K562 (cell line): ENCODE data around the gene GPC2. TPM values are rescaled to one million over a fixed set of nuclear protein-coding genes. Genes with fewer than 3 reads are reported as not detected.

Experiments
- ATF4 ChIP-seq: fragments of 450-650 bp; formaldehyde crosslinking; IDR thresholded peaks from 2 replicates; pipeline ENCODE4 v1.4.0; 2022; ENCODE audit warnings: mild to moderate bottlenecking, moderate library complexity
- CEBPG ChIP-seq, 3 experiments: fragments of 200-800 bp in 1 of 3; sonication (Bioruptor generic) in 1 of 3; sonication (generic) in 1 of 3; formaldehyde crosslinking in 1 of 3; IDR thresholded peaks in 2 of 3; conservative IDR thresholded peaks in 1 of 3; 2 replicates each; pipeline versions ENCODE4 v1.6.1 to v1.8.0; 2016 to 2022; ENCODE audit warnings: missing compliant biosample characterization in 2 of 3, missing genetic modification characterization in 2 of 3, mild to moderate bottlenecking in 1 of 3, missing genetic modification reagents in 1 of 3
- CTCF ChIP-seq, 3 experiments: IDR thresholded peaks in 2 of 3; conservative IDR thresholded peaks in 1 of 3; 2 replicates each; pipeline ENCODE4 v1.5.1; 2011 to 2012; ENCODE audit warnings: low read length in 3 of 3, mild to moderate bottlenecking in 3 of 3, control low read depth in 2 of 3, improper control_type of control experiment in 1 of 3, inconsistent platforms in 1 of 3, low read depth in 1 of 3, mixed read lengths in 1 of 3, moderate library complexity in 1 of 3; ENCODE audit not compliant: insufficient read depth in 2 of 3
- CXXC5 ChIP-seq: fragments of 250-450 bp; sonication (Bioruptor Pico); IDR thresholded peaks from 2 replicates; pipeline ENCODE4 v1.8.0; 2022; ENCODE audit warnings: inconsistent platforms, mild to moderate bottlenecking, moderate library complexity
- DMBX1 ChIP-seq: fragments of 250-450 bp; sonication (Bioruptor Pico); IDR thresholded peaks from 2 replicates; pipeline ENCODE4 v1.8.0; 2022; ENCODE audit warnings: inconsistent platforms, mild to moderate bottlenecking, moderate library complexity, borderline replicate concordance
- EP300 ChIP-seq: IDR thresholded peaks from 2 replicates; pipeline ENCODE4 v1.6.1; 2012; ENCODE audit warnings: low read length, improper control_type of control experiment
- IRF1 ChIP-seq: sonication (generic); formaldehyde crosslinking; IDR thresholded peaks from 2 replicates; pipeline ENCODE4 v1.8.0; 2022; ENCODE audit warnings: missing genetic modification reagents, mild to moderate bottlenecking, borderline replicate concordance
- NCOA1 ChIP-seq: fragments of 450-650 bp; IDR thresholded peaks from 2 replicates; pipeline ENCODE4 v1.6.1; 2016; ENCODE audit warnings: low read depth
- NFRKB ChIP-seq: fragments of 450-650 bp; IDR thresholded peaks from 2 replicates; pipeline ENCODE4 v1.6.1; 2016; ENCODE audit warnings: low read depth
- RBFOX2 ChIP-seq: fragments of 200-400 bp; formaldehyde crosslinking; IDR thresholded peaks from 2 replicates; pipeline ENCODE4 v1.6.1; 2017; ENCODE audit warnings: low read depth, mild to moderate bottlenecking, low read length, moderate library complexity
- SRSF9 ChIP-seq: fragments of 200-400 bp; formaldehyde crosslinking; IDR thresholded peaks from 2 replicates; pipeline ENCODE4 v1.6.1; 2017; ENCODE audit warnings: low read depth, low read length, borderline replicate concordance
- TEAD1 ChIP-seq, 2 experiments: fragments of 450-650 bp in 1 of 2; sonication (generic) in 1 of 2; formaldehyde crosslinking; IDR thresholded peaks; 2 replicates each; pipeline versions ENCODE4 v1.4.0 to v1.8.0; 2020 to 2022; ENCODE audit warnings: mild to moderate bottlenecking in 2 of 2, missing genetic modification reagents in 1 of 2
- ZHX1 ChIP-seq: fragments of 150-350 bp; conservative IDR thresholded peaks from 2 replicates; pipeline ENCODE4 v1.6.1; 2014; ENCODE audit warnings: low read length
- ZNF384 ChIP-seq: IDR thresholded peaks from 2 replicates; pipeline ENCODE4 v1.6.1; 2012; ENCODE audit warnings: low read depth, low read length, improper control_type of control experiment
- ZNF75A ChIP-seq: fragments of 450-650 bp; formaldehyde crosslinking; IDR thresholded peaks from 2 replicates; pipeline ENCODE4 v1.4.0; 2020; ENCODE audit warnings: mild to moderate bottlenecking
- ZNF764 ChIP-seq: fragments of 250-450 bp; sonication (Bioruptor Pico); IDR thresholded peaks from 2 replicates; pipeline ENCODE4 v1.4.0; 2020; ENCODE audit warnings: low read depth, mild to moderate bottlenecking, moderate library complexity
- polyA plus RNA-seq, 8 experiments: library from polyadenylated mRNA; depleted of rRNA in 4 of 8; stranded (reverse) in 5 of 8; unstranded in 3 of 8; fragments of >200 nt; fragmentation: Nextera tagmentation in 2 of 8; fragmentation: Illumina TruSeq in 1 of 8; extraction: Ambion mirVana in 2 of 8; extraction: Trizol in 1 of 8; gene quantifications; 2 replicates each; pipeline versions ENCODE4 v1.2.1 to v1.2.3, GENCODE V29; 2011 to 2014; ENCODE audit warnings: inconsistent platforms in 1 of 8, missing spikeins in 1 of 8
- total RNA-seq, 7 experiments: library from RNA; depleted of rRNA in 6 of 7; stranded (reverse); fragments of >200 nt in 6 of 7; fragmentation: Illumina TruSeq in 2 of 7; extraction: Trizol in 2 of 7; gene quantifications; 2 replicates each; pipeline versions ENCODE4 v1.2.1 to v1.2.3, GENCODE V29; 2011 to 2021; ENCODE audit warnings: low replicate concordance in 1 of 7
- TF ChIP-seq, protein P1 (sequence below): fragments of 450-650 bp; formaldehyde crosslinking; IDR thresholded peaks from 2 replicates; pipeline ENCODE4 v1.4.0; 2020; ENCODE audit warnings: mild to moderate bottlenecking, moderate library complexity

The GPC2 gene
- total and polyA plus RNA-seq, 9 of the 15 experiments (the other 6 are each of a cell fraction or from before 2014, with no cell fraction given): 0.06 to 7.7 (median 1.4) TPM; not detected in 1

GRCh38 chr7:100190048-100190711 lies 13.0 kb upstream of the GPC2 start (continued):
- TF ChIP-seq RBFOX2: 0 out of 2 replicates have a peak, but pooled peaks have one; percentile 29
- TF ChIP-seq ATF4 (CRISPR knock-in tag): peak; percentile 80
- TF ChIP-seq, protein P1, sequence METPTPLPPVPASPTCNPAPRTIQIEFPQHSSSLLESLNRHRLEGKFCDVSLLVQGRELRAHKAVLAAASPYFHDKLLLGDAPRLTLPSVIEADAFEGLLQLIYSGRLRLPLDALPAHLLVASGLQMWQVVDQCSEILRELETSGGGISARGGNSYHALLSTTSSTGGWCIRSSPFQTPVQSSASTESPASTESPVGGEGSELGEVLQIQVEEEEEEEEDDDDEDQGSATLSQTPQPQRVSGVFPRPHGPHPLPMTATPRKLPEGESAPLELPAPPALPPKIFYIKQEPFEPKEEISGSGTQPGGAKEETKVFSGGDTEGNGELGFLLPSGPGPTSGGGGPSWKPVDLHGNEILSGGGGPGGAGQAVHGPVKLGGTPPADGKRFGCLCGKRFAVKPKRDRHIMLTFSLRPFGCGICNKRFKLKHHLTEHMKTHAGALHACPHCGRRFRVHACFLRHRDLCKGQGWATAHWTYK (CRISPR knock-in tag): 0 out of 2 replicates have a peak, but pooled peaks have one; percentile 24
- TF ChIP-seq CTCF (IDR thresholded peaks at IDR 0.05 in 2 of 3, conservative IDR thresholded peaks at IDR 0.05 in 1 of 3; ENCODE audit: insufficient read depth in 2 of 3, low read depth in 1 of 3, low read length in 3 of 3): peak; percentile 65 to 80 (median 73); a peak in 5 of 6 replicates
- no peak for TF ChIP-seq ZNF384
- peak; percentile 65; the same call in 1 of the 2 replicates for TF ChIP-seq NFRKB
- TF ChIP-seq TEAD1 (CRISPR knock-in tag; IDR thresholded peaks at IDR 0.05): peak in 1 of 2 experiments; percentile 57; a peak in 1 of 4 replicates
- TF ChIP-seq ZNF75A (CRISPR knock-in tag): 0 out of 2 replicates have a peak, but pooled peaks have one; percentile 41
- peak; percentile 36 for TF ChIP-seq DMBX1 (CRISPR knock-in tag)
- TF ChIP-seq ZNF764 (CRISPR knock-in tag): no peak
- TF ChIP-seq CEBPG (CRISPR knock-in tag; IDR thresholded peaks at IDR 0.05): peak; percentile 53; the same call in 1 of the 2 replicates
- peak; percentile 75 to 85 for TF ChIP-seq CEBPG (tag; conservative IDR thresholded peaks at IDR 0.05 in 1 of 2, IDR thresholded peaks at IDR 0.05 in 1 of 2)
- peak; percentile 57; the same call in 1 of the 2 replicates for TF ChIP-seq EP300
- TF ChIP-seq ZHX1: no peak
- TF ChIP-seq CXXC5 (CRISPR knock-in tag): peak; percentile 31; the same call in 1 of the 2 replicates
- TF ChIP-seq SRSF9: no peak
- no peak for TF ChIP-seq IRF1 (CRISPR knock-in tag)
- 0 out of 2 replicates have a peak, but pooled peaks have one; percentile 13 for TF ChIP-seq NCOA1
